BLaER1 (cell line): ENCODE data around the gene VCPKMT.

Source experiments
- H3K27ac ChIP-seq: shearing (Covaris generic); formaldehyde crosslinking; 2 replicates; pipeline ENCODE4 v1.8.1; 2022
- H3K27me3 ChIP-seq: shearing (Covaris generic); formaldehyde crosslinking; 2 replicates; pipeline ENCODE4 v1.8.1; 2022
- H3K36me3 ChIP-seq: shearing (Covaris generic); formaldehyde crosslinking; 2 replicates; pipeline ENCODE4 v1.8.1; 2022
- H3K4me1 ChIP-seq: shearing (Covaris generic); formaldehyde crosslinking; 2 replicates; pipeline ENCODE4 v1.8.1; 2022
- H3K4me2 ChIP-seq: shearing (Covaris generic); formaldehyde crosslinking; 2 replicates; pipeline ENCODE4 v1.8.1; 2022
- H3K4me3 ChIP-seq: shearing (Covaris generic); formaldehyde crosslinking; 2 replicates; pipeline ENCODE4 v1.8.1; 2022
- H3K9ac ChIP-seq: shearing (Covaris generic); formaldehyde crosslinking; 2 replicates; pipeline ENCODE4 v1.8.1; 2022
- H3K9me3 ChIP-seq: shearing (Covaris generic); formaldehyde crosslinking; 2 replicates; pipeline ENCODE4 v1.8.1; 2022
- H4K20me1 ChIP-seq: shearing (Covaris generic); formaldehyde crosslinking; 2 replicates; pipeline ENCODE4 v1.8.1; 2022
- Cebpa-rat ChIP-seq: shearing (Covaris generic); IDR thresholded peaks from 2 replicates; pipeline ENCODE4 v1.8.1; 2022

The VCPKMT gene

DNA sequence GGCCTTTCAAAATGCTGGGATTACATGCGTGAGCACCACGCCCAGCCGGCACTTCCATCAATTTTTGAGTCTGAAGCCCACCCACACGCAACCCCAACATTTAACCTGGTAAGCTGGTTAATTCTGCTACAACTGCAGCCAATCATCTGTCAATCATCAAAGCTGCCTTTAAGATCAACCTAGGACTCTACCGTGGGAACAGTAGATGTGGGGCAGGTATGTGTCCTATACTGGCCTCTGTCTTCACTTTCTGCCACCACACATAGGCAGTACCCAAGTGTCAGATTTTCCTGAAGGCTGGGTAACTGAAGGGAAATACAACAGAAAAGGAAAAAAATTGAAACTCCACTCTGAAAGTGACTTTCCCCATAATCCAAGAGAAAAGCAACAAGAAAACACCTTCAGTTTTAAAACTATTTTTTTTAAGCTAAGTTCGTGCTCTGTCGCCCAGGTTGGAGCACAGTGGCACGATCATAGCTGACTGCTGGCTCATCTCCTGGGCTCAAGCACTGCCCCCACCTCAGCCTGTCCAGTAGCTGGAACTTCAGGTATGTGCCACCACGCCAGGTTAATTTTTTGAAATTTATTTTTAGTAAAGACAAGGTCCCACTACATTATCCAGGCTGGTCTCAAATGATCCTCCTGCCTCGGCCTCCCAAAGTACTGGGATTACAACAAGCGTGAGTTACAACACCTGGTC lies 22.2 kb downstream of the VCPKMT start:
- TF ChIP-seq Cebpa-rat, result no peak
- no peak overlapping the region for H3K27ac ChIP-seq
- no peak overlapping the region for H3K9ac ChIP-seq
- H3K9me3 ChIP-seq, result no peaks in the 10 kb centered on the region
- no peak overlapping the region for H3K4me3 ChIP-seq
- 0 out of 2 replicates have a peak, but pooled peaks cover 5% of the 10 kb centered on the region for H3K36me3 ChIP-seq
- no peaks in the 10 kb centered on the region for H4K20me1 ChIP-seq
- peaks cover 11% of the 10 kb centered on the region for H3K4me1 ChIP-seq
- no peak overlapping the region for H3K4me2 ChIP-seq
- no peaks in the 10 kb centered on the region for H3K27me3 ChIP-seq

GRCh38 chr14:50093496-50093895 lies 22.9 kb downstream of the VCPKMT start:
- Histone ChIP-seq H4K20me1 (no peaks in the 10 kb centered on the region), H3K4me1 (peaks cover 11% of the 10 kb centered on the region), H3K36me3 (0 out of 2 replicates have a peak, but pooled peaks cover 5% of the 10 kb centered on the region), H3K9ac (no peak overlapping the region), H3K27me3 (no peaks in the 10 kb centered on the region), H3K4me2 (no peak overlapping the region), H3K4me3 (no peak overlapping the region), H3K9me3 (no peaks in the 10 kb centered on the region), H3K27ac (no peak overlapping the region)
- TF ChIP-seq Cebpa-rat, result no peak

DNA sequence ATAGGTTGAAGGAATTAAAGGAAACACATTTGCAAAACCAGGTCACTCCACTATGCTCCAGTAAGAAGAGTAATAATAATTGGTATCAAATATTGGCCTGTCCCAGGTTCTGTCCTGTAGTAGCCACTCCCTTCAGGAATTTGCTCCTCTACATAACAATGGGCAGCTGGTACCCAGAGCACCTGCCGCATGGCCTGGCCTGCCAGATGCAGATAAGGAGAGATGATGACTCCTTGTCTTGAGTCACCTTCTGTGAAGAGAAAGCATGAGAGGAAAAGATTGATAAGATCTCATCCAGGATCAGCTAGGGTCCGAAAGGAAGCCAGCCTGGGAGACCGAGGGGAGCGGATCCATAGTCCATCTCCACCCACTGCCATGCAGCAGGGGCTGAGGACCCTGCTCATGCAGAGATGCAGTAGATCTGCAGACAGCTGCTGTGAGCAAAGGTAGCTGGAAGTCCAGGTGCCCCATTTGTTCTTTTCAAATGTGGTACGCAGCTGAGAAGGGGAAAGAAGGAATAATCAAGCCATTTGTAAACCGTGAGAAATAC lies 24.3 kb downstream of the VCPKMT start:
- TF ChIP-seq Cebpa-rat, result no peak

DNA sequence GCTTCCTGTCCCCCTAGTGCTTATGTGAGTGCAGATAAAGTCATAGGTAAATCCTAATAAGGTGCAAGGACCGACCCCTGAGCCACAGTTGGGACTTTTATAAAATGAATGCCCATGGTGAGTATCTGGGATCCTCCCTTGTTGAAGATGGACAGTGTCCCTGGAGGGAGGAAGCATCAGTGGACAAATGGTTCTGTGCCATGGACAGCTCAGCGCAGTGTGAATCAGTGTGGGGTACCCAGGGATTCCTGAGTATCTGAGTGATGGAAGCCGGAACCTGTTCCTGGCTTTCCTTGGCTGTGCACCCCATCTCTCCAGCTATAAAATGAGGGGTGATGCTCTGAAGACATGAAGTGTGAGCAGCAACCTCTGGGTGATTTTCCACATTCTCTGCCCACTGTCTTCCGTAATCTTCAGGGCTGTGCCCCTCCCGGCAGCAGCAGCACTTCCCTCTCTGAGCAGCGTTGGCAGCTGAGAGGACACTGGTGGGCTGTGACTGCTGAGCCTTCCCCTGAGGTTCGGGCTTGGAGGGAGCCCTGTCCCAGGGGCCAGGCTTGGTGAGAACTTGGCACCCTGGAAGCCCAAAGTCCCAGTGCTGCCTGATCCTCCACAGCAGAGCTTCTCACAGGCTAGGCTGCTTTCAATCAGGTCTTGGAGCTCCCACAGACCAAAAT lies 25.0 kb downstream of the VCPKMT start:
- H3K27me3 ChIP-seq, result no peaks in the 10 kb centered on the region
- H3K36me3 ChIP-seq, result 0 out of 2 replicates have a peak, but pooled peaks cover 5% of the 10 kb centered on the region
- H3K4me1 ChIP-seq, result peaks cover 11% of the 10 kb centered on the region
- H3K4me2 ChIP-seq, result peak overlapping the region; percentile 44
- H3K9me3 ChIP-seq, result no peaks in the 10 kb centered on the region
- TF ChIP-seq Cebpa-rat, result no peak
- no peak overlapping the region for H3K4me3 ChIP-seq
- H3K9ac ChIP-seq, result no peak overlapping the region; the same call in 1 of the 2 replicates
- no peak overlapping the region for H3K27ac ChIP-seq
- H4K20me1 ChIP-seq, result no peaks in the 10 kb centered on the region

More for the DNA sequence above, 24.3 kb downstream of the VCPKMT start:
- no peak overlapping the region for H3K27ac ChIP-seq
- no peaks in the 10 kb centered on the region for H3K9me3 ChIP-seq
- no peaks in the 10 kb centered on the region for H3K27me3 ChIP-seq
- H3K4me2 ChIP-seq, result peak overlapping the region; percentile 44; the same call in 1 of the 2 replicates
- H3K36me3 ChIP-seq, result 0 out of 2 replicates have a peak, but pooled peaks cover 5% of the 10 kb centered on the region
- no peaks in the 10 kb centered on the region for H4K20me1 ChIP-seq
- no peak overlapping the region for H3K4me3 ChIP-seq
- H3K9ac ChIP-seq, result no peak overlapping the region; the same call in 1 of the 2 replicates
- peaks cover 11% of the 10 kb centered on the region for H3K4me1 ChIP-seq

DNA sequence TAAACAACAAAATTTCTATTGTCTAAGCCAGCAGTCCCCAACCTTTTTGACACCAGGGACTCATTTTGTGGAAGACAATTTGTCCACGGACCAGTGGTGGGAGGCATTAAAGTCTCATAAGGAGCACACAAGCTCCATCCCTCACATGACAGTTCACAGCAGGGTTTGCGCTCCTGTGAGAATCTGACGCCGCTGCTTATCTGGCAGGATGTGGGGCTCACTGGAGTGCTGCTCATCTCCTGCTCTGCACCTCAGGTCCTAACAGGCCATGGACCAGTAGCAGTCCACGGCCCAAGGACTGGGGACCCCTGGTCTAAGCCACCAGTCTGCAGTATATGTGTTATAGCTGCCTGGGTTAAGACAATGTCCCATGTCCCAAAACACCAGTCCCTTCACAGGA lies 27.2 kb downstream of the VCPKMT start:
- no peaks in the 10 kb centered on the region for H3K9me3 ChIP-seq
- peaks cover 26% of the 10 kb centered on the region for H3K4me1 ChIP-seq
- H3K36me3 ChIP-seq, result no peaks in the 10 kb centered on the region

DNA sequence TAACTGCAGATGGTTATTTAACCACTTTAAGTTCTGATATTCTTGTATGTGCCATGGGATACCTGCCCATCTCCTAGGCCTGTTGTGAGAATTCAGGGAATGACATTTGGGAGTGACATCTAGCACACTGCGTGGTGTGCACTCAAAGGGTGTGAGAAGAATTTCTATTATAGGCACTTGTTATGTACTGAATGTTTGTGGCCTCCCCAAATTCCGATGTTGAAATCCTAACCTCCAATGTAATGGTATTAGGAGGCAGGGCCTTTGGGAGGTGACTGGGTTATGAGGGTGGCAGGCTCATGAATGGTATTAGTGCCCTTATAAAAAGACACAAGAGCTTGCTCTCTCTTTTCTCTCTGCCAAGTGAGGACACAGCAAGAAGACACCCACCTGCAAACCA lies 27.6 kb downstream of the VCPKMT start:
- Histone ChIP-seq H3K4me2 (no peak overlapping the region), H3K4me3 (no peak overlapping the region), H3K27me3 (no peaks in the 10 kb centered on the region), H3K4me1 (peaks cover 31% of the 10 kb centered on the region), H4K20me1 (no peaks in the 10 kb centered on the region), H3K9ac (no peak overlapping the region), H3K27ac (no peak overlapping the region), H3K36me3 (no peaks in the 10 kb centered on the region), H3K9me3 (no peaks in the 10 kb centered on the region)
- no peak for TF ChIP-seq Cebpa-rat

More for the DNA sequence above, 27.2 kb downstream of the VCPKMT start:
- Histone ChIP-seq H4K20me1 (no peaks in the 10 kb centered on the region), H3K27me3 (no peaks in the 10 kb centered on the region), H3K9ac (no peak overlapping the region), H3K4me3 (no peak overlapping the region), H3K27ac (no peak overlapping the region), H3K4me2 (no peak overlapping the region)
- no peak for TF ChIP-seq Cebpa-rat

- no peak overlapping the region for H3K4me3 ChIP-seq
- H3K4me2 ChIP-seq, result no peak overlapping the region
- H3K9me3 ChIP-seq, result no peaks in the 10 kb centered on the region
- no peak overlapping the region for H3K27ac ChIP-seq
- peaks cover 37% of the 10 kb centered on the region for H3K4me1 ChIP-seq
- H4K20me1 ChIP-seq, result no peaks in the 10 kb centered on the region
- H3K36me3 ChIP-seq, result no peaks in the 10 kb centered on the region
- no peak overlapping the region for H3K9ac ChIP-seq
- no peaks in the 10 kb centered on the region for H3K27me3 ChIP-seq
- no peak for TF ChIP-seq Cebpa-rat
These were observed 28.3 kb downstream of the VCPKMT start for GRCh38 chr14:50088117-50088515.

GRCh38 chr14:50087341-50088116 lies 28.8 kb downstream of the VCPKMT start:
- peaks cover 43% of the 10 kb centered on the region for H3K4me1 ChIP-seq
- H3K27ac ChIP-seq, result no peak overlapping the region
- no peaks in the 10 kb centered on the region for H4K20me1 ChIP-seq
- no peaks in the 10 kb centered on the region for H3K27me3 ChIP-seq
- no peak for TF ChIP-seq Cebpa-rat
- no peak overlapping the region for H3K4me2 ChIP-seq
- no peak overlapping the region for H3K9ac ChIP-seq
- no peaks in the 10 kb centered on the region for H3K36me3 ChIP-seq
- H3K9me3 ChIP-seq, result no peaks in the 10 kb centered on the region
- H3K4me3 ChIP-seq, result no peak overlapping the region

DNA sequence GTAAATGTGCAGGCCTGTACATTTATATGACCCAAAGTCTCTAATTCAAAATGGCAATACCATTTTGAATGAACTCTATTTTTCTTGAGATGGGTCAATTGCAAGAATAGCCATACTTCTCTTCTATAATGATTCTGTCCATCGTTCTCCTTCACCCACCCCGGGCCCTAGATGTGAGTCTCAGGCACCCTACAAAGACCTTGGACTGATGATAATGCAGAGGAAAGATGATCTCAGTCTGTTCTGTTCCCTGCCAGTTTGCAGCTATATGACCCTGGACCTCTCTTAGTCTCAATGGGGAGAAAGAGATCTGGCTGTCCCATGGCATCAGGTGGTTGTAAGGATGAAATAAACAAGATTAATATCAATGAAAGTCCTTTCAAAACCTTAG lies 30.1 kb downstream of the VCPKMT start:
- no peak for TF ChIP-seq Cebpa-rat
- H3K36me3 ChIP-seq, result no peaks in the 10 kb centered on the region
- no peaks in the 10 kb centered on the region for H3K27me3 ChIP-seq
- H3K9ac ChIP-seq, result no peak overlapping the region
- no peaks in the 10 kb centered on the region for H3K9me3 ChIP-seq
- H3K27ac ChIP-seq, result no peak overlapping the region
- no peak overlapping the region for H3K4me2 ChIP-seq
- no peaks in the 10 kb centered on the region for H4K20me1 ChIP-seq
- H3K4me3 ChIP-seq, result no peak overlapping the region
- H3K4me1 ChIP-seq, result peaks cover 43% of the 10 kb centered on the region
